PC-9 (cell line): Measurements from ENCODE around the gene TNK2.

Experiments used
- EZH2 ChIP-seq: fragments of 200-600 bp; sonication (generic); IDR thresholded peaks from 2 replicates; pipeline ENCODE4 v1.8.0; 2017; ENCODE audit warnings: antibody characterized with exemption, low read depth
- TF ChIP-seq, protein P1 (sequence below): fragments of 200-600 bp; sonication (generic); conservative IDR thresholded peaks from 2 replicates; pipeline ENCODE4 v1.6.1; 2017; ENCODE audit warnings: mixed run types, antibody characterized with exemption, mild to moderate bottlenecking, moderate library complexity

DNA sequence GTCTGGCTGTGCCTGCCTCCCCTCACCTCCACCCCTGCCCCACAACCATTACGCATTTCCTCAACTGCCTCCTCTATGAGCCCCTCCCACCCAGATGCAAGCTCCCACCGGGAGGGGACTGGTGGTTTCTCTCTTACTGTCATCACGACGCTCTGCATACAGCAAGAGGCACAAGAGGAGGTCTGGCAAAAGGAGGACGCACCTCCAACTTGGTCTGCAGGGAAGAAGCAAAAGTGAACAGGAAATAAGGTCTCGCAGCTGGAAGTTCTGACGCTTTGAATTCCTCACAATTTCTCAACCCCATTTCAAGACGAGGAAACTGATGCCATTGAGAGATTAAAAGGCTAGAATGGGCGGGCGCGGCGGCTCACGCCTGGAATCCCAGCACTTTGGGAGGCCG is 54.4 kb downstream of the TNK2 start:
- TF ChIP-seq, protein P1, sequence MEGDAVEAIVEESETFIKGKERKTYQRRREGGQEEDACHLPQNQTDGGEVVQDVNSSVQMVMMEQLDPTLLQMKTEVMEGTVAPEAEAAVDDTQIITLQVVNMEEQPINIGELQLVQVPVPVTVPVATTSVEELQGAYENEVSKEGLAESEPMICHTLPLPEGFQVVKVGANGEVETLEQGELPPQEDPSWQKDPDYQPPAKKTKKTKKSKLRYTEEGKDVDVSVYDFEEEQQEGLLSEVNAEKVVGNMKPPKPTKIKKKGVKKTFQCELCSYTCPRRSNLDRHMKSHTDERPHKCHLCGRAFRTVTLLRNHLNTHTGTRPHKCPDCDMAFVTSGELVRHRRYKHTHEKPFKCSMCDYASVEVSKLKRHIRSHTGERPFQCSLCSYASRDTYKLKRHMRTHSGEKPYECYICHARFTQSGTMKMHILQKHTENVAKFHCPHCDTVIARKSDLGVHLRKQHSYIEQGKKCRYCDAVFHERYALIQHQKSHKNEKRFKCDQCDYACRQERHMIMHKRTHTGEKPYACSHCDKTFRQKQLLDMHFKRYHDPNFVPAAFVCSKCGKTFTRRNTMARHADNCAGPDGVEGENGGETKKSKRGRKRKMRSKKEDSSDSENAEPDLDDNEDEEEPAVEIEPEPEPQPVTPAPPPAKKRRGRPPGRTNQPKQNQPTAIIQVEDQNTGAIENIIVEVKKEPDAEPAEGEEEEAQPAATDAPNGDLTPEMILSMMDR: no peak
- no peak for TF ChIP-seq EZH2
